Muscle of leg (tissue), 11 donors: ENCODE results near the gene RASL11A. TPM values are rescaled to one million over a fixed set of nuclear protein-coding genes. Genes with fewer than 3 reads are reported as not detected.
"Not testable (repeated sequence)": the region's sequence is repeated elsewhere in the genome, so short reads cannot be mapped to it uniquely, and the experiment has no call there.

Experiments used
- DNase-seq: peaks from one replicate; pipeline ENCODE4 v3.0.0; 2013
- H3K27ac ChIP-seq: one replicate; pipeline ENCODE4 v1.5.1; 2013; ENCODE audit warnings: mild to moderate bottlenecking, low read length, control low read depth
- H3K27me3 ChIP-seq: one replicate; pipeline ENCODE4 v1.6.1; 2013; ENCODE audit warnings: low read length; ENCODE audit not compliant: control insufficient read depth, insufficient read depth
- H3K36me3 ChIP-seq: one replicate; pipeline ENCODE4 v1.6.1; 2013; ENCODE audit warnings: low read length; ENCODE audit not compliant: control insufficient read depth, insufficient read depth
- H3K4me1 ChIP-seq: one replicate; pipeline ENCODE4 v1.6.1; 2013; ENCODE audit warnings: low read length; ENCODE audit not compliant: control insufficient read depth, insufficient read depth
- H3K4me3 ChIP-seq: one replicate; pipeline ENCODE4 v1.5.1; 2013; ENCODE audit warnings: low read length, control low read depth
- H3K9me3 ChIP-seq: replicated peaks from 2 replicates; pipeline ENCODE4 v1.6.1; 2013; ENCODE audit warnings: low read depth, low read length; ENCODE audit not compliant: control insufficient read depth
- WGBS: methylation state at CpG from one replicate; pipeline ENCODE4 v1.1.5; 2013; ENCODE audit warnings: missing lambda C conversion rate; ENCODE audit not compliant: insufficient coverage; 5-methylcytosine and 5-hydroxymethylcytosine counted together
- polyA plus RNA-seq, 8 donors: library from polyadenylated mRNA; unstranded; fragments of 120-200 nt; gene quantifications; one replicate each; pipeline versions ENCODE4 v1.2.1 to v1.2.3, GENCODE V29; 2013; ENCODE audit warnings: inconsistent platforms in 1 of 8, low replicate concordance in 1 of 8; ENCODE audit not compliant: insufficient read length in 8 of 8, insufficient read depth in 1 of 8
- total RNA-seq: library from RNA; stranded (reverse); fragments of 120-200 nt; gene quantifications from one replicate; pipeline ENCODE4 v1.2.4, GENCODE V29; 2013

RASL11A gene
- total and polyA plus RNA-seq, 9 donors, result 2.1 to 4.3 (median 3.0) TPM

DNA sequence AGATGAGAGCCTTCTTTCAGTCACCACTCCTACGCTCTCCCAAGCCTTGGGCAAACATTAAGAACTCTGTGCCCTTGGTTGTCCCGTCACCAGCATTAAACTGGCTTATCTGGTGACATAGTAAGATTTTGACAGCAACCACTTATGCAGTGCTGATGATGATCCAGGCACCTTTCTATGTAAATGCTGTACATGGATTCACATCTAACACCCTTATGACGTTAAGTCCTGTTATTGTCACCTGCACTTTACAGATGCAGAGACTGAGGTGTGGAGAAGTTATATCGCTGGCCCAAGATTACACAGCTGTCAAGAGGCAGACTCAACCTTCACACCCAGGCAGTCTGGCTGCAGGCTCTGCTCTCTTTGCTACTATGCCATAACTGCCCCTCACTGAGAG is 25.0 kb downstream of the RASL11A start:
- no peak overlapping the region for H3K4me3 ChIP-seq
- H3K4me1 ChIP-seq, result no peaks in the 10 kb centered on the region
- no peaks in the 10 kb centered on the region for H3K9me3 ChIP-seq
- H3K27ac ChIP-seq, result no peak overlapping the region
- no peak for DNase-seq
- H3K27me3 ChIP-seq, result peaks cover 8% of the 10 kb centered on the region
- H3K36me3 ChIP-seq, result no peaks in the 10 kb centered on the region
- WGBS, result 83% methylated on average over 1 of the region's 4 CpGs

DNA sequence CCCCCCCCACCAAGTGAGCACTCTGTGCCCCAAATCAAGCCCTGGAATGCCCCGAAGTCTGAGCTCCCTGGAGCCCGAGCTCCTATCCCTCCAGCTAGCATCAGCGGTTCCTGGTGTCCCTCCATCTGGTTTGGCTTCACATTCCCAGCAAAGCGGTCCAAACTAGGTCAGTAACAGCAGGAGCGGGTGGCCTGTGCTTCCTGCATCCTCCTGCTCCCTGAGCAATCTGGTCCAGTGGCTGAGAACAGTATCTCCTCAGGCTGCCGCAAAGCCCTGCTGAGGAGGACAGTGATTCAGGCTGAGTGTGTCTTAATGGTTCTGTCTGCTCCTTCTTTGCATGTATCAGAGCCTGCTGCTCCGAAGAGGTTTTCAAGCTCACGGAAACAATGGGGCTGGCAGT is 25.9 kb downstream of the RASL11A start:
- WGBS, result 75% methylated on average over 7 of the region's 8 CpGs
- Histone ChIP-seq H3K27me3 (peaks cover 8% of the 10 kb centered on the region), H3K9me3 (no peaks in the 10 kb centered on the region), H3K4me3 (no peak overlapping the region), H3K36me3 (no peaks in the 10 kb centered on the region), H3K4me1 (no peaks in the 10 kb centered on the region), H3K27ac (no peak overlapping the region)
- no peak for DNase-seq

DNA sequence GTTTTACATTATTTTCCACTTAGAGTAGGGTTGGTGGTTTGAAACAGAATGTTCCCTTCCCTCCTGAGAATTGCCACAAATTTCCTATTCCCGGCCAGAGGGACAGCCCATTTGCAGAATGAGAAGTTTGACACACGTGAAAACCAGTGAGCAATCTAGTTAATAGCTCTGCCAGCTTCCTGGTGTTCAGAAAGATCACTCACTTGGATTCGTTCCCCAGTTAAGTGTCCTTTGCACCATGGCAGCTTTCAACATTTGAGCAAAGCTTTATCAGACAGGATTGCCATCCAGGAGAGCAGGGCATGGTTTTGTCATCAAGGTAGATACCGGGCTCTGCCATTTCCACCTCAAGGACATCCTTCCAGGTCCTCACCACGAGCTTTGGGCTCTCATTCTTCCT is 28.2 kb downstream of the RASL11A start:
- Histone ChIP-seq H3K9me3 (no peaks in the 10 kb centered on the region), H3K27me3 (peaks cover 8% of the 10 kb centered on the region), H3K27ac (no peak overlapping the region), H3K4me3 (no peak overlapping the region), H3K36me3 (no peaks in the 10 kb centered on the region), H3K4me1 (no peaks in the 10 kb centered on the region)
- DNase-seq, result no peak
- 65% methylated on average over 4 of the region's 5 CpGs for WGBS

DNA sequence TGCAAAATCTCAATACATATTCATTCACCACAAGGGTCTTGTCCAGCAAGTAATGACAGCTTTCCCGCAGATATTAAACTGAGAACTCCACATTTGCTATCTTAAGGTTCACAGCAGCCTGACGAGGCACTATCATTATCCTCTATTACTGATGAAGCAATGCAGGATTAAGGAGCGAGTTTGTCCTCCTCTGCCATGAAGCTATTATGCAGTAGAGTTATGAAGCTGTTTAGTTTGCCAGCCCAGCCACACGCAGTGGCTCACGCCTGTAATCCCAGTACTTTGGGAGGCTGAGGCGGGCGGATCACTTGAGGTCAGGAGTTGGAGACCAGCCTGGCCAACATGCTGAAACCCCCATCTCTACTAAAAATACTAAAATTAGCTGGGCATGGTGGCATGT is 29.8 kb downstream of the RASL11A start:
- H3K9me3 ChIP-seq, H3K27ac ChIP-seq, H3K4me1 ChIP-seq, H3K27me3 ChIP-seq, H3K36me3 ChIP-seq, H3K4me3 ChIP-seq, DNase-seq: not testable (repeated sequence)
- WGBS, result 69% methylated on average over 3 of the region's 7 CpGs

DNA sequence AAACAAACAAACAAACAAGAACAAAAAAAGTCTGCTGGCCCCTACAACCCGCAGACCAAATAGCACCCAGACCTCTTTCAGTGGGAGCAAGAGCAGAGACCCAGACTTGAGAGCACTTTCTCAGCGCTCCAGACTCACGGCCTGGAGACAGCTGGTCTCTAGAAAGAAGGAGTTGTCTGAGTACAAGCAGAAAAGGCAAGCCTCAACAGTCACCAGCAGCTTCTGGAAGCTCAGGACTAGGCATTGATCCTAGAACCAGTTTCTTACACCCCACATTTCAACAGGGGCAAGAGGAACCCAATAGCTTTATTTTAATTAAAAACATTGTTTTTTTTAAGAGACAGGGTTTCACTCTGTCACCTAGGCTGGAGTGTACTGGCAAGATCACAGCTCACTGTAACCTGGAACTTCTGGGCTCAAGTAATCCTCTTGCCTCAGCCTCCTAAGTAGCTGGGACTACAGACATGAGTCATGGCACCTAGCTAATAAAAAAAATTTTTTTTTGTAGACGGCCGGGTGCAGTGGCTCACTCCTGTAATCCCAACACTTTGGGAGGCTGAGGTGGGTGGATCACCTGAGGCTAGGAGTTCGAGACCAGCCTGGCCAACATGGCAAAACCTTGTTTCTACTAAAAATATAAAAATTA is 30.4 kb downstream of the RASL11A start:
- WGBS, result no CpG with 5 or more reads among the region's 6 CpGs
- no peak for DNase-seq

DNA sequence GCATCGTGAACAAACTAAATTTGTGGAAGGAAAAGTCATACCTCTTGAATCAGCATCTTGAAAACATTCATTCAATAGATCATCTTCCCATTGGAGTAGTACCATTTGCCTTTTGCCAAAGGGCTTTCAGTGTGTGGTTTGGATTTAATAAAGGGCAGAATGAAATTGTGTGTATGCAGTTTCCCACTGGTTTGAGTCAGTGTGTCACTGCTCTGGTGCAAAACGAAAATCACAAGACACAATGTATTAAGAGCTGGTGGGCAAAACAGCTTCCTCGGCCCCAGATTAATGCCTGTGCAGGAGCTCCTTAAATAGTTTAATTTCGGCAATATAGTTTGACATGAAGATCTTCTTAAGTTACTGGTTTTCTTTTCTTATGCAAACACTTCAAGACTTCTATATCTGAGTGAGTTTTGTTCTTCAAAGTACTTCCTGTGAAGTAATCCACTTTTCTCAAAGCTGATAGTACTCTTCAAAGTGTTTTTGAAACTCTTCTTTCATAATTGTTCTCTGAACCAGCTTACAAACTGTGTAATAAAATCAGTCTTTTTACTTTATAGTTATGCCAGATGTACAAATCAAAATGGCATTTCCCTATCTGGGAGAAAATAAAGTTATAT is 32.1 kb downstream of the RASL11A start:
- Histone ChIP-seq H3K27me3 (peaks cover 3% of the 10 kb centered on the region), H3K27ac (no peak overlapping the region), H3K36me3 (no peaks in the 10 kb centered on the region), H3K9me3 (no peaks in the 10 kb centered on the region), H3K4me3 (no peak overlapping the region), H3K4me1 (no peaks in the 10 kb centered on the region)
- no peak for DNase-seq
- WGBS, result no CpG with 5 or more reads among the region's 4 CpGs

More for the DNA sequence above, 30.4 kb downstream of the RASL11A start:
- Histone ChIP-seq H3K27me3 (peaks cover 3% of the 10 kb centered on the region), H3K4me3 (no peak overlapping the region), H3K27ac (no peak overlapping the region), H3K36me3 (no peaks in the 10 kb centered on the region), H3K4me1 (no peaks in the 10 kb centered on the region), H3K9me3 (no peaks in the 10 kb centered on the region)

DNA sequence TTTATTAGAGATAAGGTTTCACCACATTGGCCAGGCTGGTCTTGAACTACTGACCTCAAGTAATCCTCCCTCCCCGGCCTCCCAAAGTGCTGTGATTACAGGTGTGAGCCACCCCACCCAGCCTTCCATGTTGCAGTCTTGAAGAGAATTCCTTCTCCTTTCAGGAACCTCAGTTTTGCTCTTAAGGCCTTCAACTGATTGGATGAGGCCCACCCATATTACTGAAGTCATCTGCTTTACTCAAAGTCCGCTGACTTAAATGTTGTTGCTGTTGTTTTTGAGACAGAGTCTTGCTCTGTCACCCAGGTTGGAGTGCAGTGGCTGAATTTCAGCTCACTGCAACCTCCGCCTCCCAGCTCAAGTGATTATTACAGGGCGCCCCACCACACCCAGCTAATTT is 33.5 kb downstream of the RASL11A start:
- no peaks in the 10 kb centered on the region for H3K4me1 ChIP-seq
- no peaks in the 10 kb centered on the region for H3K9me3 ChIP-seq
- WGBS, result no CpG with 5 or more reads among the region's 4 CpGs
- DNase-seq, result no peak
- no peak overlapping the region for H3K4me3 ChIP-seq
- H3K27ac ChIP-seq, result no peak overlapping the region
- H3K36me3 ChIP-seq, result no peaks in the 10 kb centered on the region
- no peaks in the 10 kb centered on the region for H3K27me3 ChIP-seq

DNA sequence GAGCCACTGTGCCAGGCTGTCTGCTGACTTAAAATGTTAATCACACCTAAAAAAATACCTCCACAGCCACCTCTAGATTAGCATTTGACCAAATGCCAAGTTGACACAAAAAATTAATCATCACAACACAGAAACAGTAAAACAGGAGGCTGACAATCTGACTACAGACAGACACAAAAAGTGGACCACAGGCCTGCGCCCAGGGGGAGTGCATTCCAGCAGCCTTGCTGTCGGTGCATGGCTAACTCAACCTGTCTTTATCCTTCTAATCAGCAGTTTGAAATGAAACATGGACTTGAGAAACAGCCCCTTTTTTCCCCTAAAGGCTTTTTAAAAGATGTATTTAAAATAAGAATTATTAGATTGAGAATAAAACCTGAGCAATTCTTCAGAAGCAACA is 34.0 kb downstream of the RASL11A start:
- Histone ChIP-seq H3K36me3 (no peaks in the 10 kb centered on the region), H3K27ac (no peak overlapping the region), H3K4me3 (no peak overlapping the region), H3K4me1 (no peaks in the 10 kb centered on the region), H3K27me3 (no peaks in the 10 kb centered on the region), H3K9me3 (no peaks in the 10 kb centered on the region)
- no CpG with 5 or more reads among the region's 2 CpGs for WGBS
- DNase-seq, result no peak

DNA sequence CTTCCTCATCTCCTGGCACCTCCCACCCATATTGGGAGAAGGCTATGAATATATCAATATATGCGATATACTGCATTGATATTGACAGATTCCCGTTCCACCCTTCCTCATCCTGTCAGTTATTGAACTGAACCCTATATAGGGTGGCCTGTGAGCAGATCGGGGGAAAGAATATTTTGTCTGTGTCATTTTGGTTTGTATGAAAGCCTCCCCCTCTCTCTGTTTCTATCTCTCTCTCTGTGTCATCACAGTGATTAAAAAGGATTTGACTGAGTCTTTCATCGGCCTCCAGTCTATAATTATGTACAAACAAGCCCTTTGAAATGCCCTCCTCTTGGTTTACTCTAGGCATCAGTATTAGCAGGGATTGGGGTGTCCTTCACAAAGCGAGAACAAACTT is 35.7 kb downstream of the RASL11A start:
- H3K4me1 ChIP-seq, result no peaks in the 10 kb centered on the region
- no peak overlapping the region for H3K27ac ChIP-seq
- no peaks in the 10 kb centered on the region for H3K9me3 ChIP-seq
- no peaks in the 10 kb centered on the region for H3K36me3 ChIP-seq
- H3K27me3 ChIP-seq, result no peaks in the 10 kb centered on the region
- H3K4me3 ChIP-seq, result no peak overlapping the region
- 100% methylated on average over 1 of the region's 5 CpGs for WGBS
- DNase-seq, result no peak

DNA sequence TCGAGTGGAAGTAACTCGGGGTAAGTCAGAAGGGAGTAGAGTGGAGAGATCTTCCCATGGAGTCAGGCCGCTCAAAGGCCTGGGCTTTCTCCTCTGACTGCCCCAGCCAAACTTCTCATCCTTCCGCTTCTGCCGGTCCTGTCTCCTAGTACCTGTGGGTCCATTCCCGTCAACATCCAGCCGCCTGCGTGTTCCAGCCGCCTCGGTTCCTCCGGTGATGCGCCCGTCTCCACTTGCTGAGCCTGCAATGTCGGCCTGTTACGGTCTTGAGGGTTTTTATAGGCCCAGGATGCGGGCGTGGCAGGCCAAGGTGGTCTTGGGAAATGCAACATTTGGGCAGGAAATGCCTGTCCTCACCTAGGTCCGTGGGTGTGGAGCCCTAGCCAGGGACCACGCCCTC is 38.3 kb downstream of the RASL11A start:
- Histone ChIP-seq H3K4me3 (no peak overlapping the region), H3K27me3 (no peaks in the 10 kb centered on the region), H3K4me1 (no peaks in the 10 kb centered on the region), H3K27ac (no peak overlapping the region), H3K9me3 (no peaks in the 10 kb centered on the region), H3K36me3 (no peaks in the 10 kb centered on the region)
- 88% methylated on average over 15 of the region's 19 CpGs for WGBS
- DNase-seq, result no peak
